ENCODE data around the gene APC2.
A peak's percentile ranks its signal among the peaks of the same experiment; 100 is the strongest.

APC2 gene

GRCh38 chr19:1488282-1488601, 38.3 kb downstream of the APC2 start:
- TF ChIP-seq GATA1 (IDR thresholded peaks at IDR 0.05; ENCODE audit: low read depth, low read length): no peak
- no peak for TF ChIP-seq POLR2A (IDR thresholded peaks at IDR 0.05; ENCODE audit: low read length)
- DNase-seq: no peak

GRCh38 chr19:1489463-1490310, 39.8 kb downstream of the APC2 start:
- no peak for TF ChIP-seq GATA1 (IDR thresholded peaks at IDR 0.05; ENCODE audit: low read depth, low read length)
- peak; percentile 17 for TF ChIP-seq POLR2A (IDR thresholded peaks at IDR 0.05; ENCODE audit: low read length)
- DNase-seq: no peak

GRCh38 chr19:1490311-1491113, 40.6 kb downstream of the APC2 start, which contains the start of gene PCSK4:
TSS of gene PCSK4 (minus strand) at chr19:1490350. CDS start at chr19:1490346, 4 bp downstream.
- peak; percentile 13 for TF ChIP-seq POLR2A (IDR thresholded peaks at IDR 0.05; ENCODE audit: low read length)
- TF ChIP-seq GATA1 (IDR thresholded peaks at IDR 0.05; ENCODE audit: low read depth, low read length): no peak
- DNase-seq: peak; percentile 99 to 100

GRCh38 chr19:1491114-1491848, 41.4 kb downstream of the APC2 start, which contains the start of gene REEP6:
TSS of gene REEP6 (plus strand) at chr19:1491181. CDS start at chr19:1491270, 89 bp downstream.
- TF ChIP-seq GATA1 (IDR thresholded peaks at IDR 0.05; ENCODE audit: low read depth, low read length) (no peak), POLR2A (IDR thresholded peaks at IDR 0.05; ENCODE audit: low read length) (peak; percentile 29)
- no peak for DNase-seq

GRCh38 chr19:1491849-1492170, 41.9 kb downstream of the APC2 start:
- TF ChIP-seq POLR2A (IDR thresholded peaks at IDR 0.05; ENCODE audit: low read length): no peak
- no peak for TF ChIP-seq GATA1 (IDR thresholded peaks at IDR 0.05; ENCODE audit: low read depth, low read length)
- DNase-seq: no peak

GRCh38 chr19:1492474-1493006, 42.6 kb downstream of the APC2 start:
- DNase-seq: no peak
- no peak for TF ChIP-seq POLR2A (IDR thresholded peaks at IDR 0.05; ENCODE audit: low read length)
- no peak for TF ChIP-seq GATA1 (IDR thresholded peaks at IDR 0.05; ENCODE audit: low read depth, low read length)

- DNase-seq: no peak
- no peak for TF ChIP-seq POLR2A (IDR thresholded peaks at IDR 0.05; ENCODE audit: low read length)
Measured at GRCh38 chr19:1494115-1494815, 44.3 kb downstream of the APC2 start.

- no peak for DNase-seq
- TF ChIP-seq POLR2A (IDR thresholded peaks at IDR 0.05; ENCODE audit: low read length): no peak
- TF ChIP-seq GATA1 (IDR thresholded peaks at IDR 0.05; ENCODE audit: low read depth, low read length): no peak
Measured at GRCh38 chr19:1495051-1495798, 45.3 kb downstream of the APC2 start.

GRCh38 chr19:1495799-1496713, 46.1 kb downstream of the APC2 start:
- TF ChIP-seq GATA1 (IDR thresholded peaks at IDR 0.05; ENCODE audit: low read depth, low read length): no peak
- no peak for TF ChIP-seq POLR2A (IDR thresholded peaks at IDR 0.05; ENCODE audit: low read length)
- no peak for DNase-seq

GRCh38 chr19:1496714-1497577, 47.0 kb downstream of the APC2 start:
- no peak for DNase-seq
- no peak for TF ChIP-seq GATA1 (IDR thresholded peaks at IDR 0.05; ENCODE audit: low read depth, low read length)
- no peak for TF ChIP-seq POLR2A (IDR thresholded peaks at IDR 0.05; ENCODE audit: low read length)
